Measurements from ENCODE around the gene NVL. TPM values are rescaled to one million over a fixed set of nuclear protein-coding genes. Genes with fewer than 3 reads are reported as not detected.

The NVL gene
- total RNA-seq, 1 donor from 2014 or later = 36.2 TPM

- Mint-ChIP-seq H3K4me1 (ENCODE audit: low read depth, unreplicated experiment) (no peaks in the 10 kb centered on the region), H3K27me3 (ENCODE audit: low read depth, unreplicated experiment) (no peaks in the 10 kb centered on the region), H3K9me3 (ENCODE audit: unreplicated experiment) (no peaks in the 10 kb centered on the region), H3K36me3 (ENCODE audit: low read depth, unreplicated experiment) (peaks cover 12% of the 10 kb centered on the region), H3K27ac (ENCODE audit: unreplicated experiment) (no peak overlapping the region), H3K4me3 (ENCODE audit: unreplicated experiment) (no peak overlapping the region)
- Histone ChIP-seq H2AFZ (ENCODE audit: low read depth, low read length) (no peak overlapping the region), H3K79me2 (ENCODE audit: insufficient read depth, low read length) (no peaks in the 10 kb centered on the region), H3K36me3 (ENCODE audit: insufficient read depth, low read length) (peaks cover 43% of the 10 kb centered on the region), H3K4me2 (ENCODE audit: low read length) (no peak overlapping the region), H3K4me1 (ENCODE audit: insufficient read depth, low read length) (no peaks in the 10 kb centered on the region), H4K20me1 (ENCODE audit: insufficient read depth, low read length) (no peaks in the 10 kb centered on the region), H3K4me3 (ENCODE audit: insufficient read depth, low read depth, low read length) (no peak overlapping the region), H3K9me3 (ENCODE audit: insufficient read depth, low read depth, low read length) (no peaks in the 10 kb centered on the region), H3K27ac (ENCODE audit: low read depth, low read length) (no peak overlapping the region), H3K27me3 (ENCODE audit: insufficient read depth, low read length) (no peaks in the 10 kb centered on the region), H3K9ac (ENCODE audit: low read length) (no peak overlapping the region)
- FAIRE-seq (no peak), DNase-seq (ENCODE audit: low read depth) (no peak)
- no peak for TF ChIP-seq CTCF (IDR thresholded peaks at IDR 0.05; ENCODE audit: insufficient read depth, low read depth, low read length)
- no peak for TF ChIP-seq EZH2 (IDR thresholded peaks at IDR 0.05; ENCODE audit: insufficient read depth, low read length)
Measured at GRCh38 chr1:224287714-224288113, 42.3 kb downstream of the NVL start.

- H3K36me3 ChIP-seq (ENCODE audit: insufficient read depth, low read length) = peaks cover 41% of the 10 kb centered on the region
- TF ChIP-seq EZH2 (IDR thresholded peaks at IDR 0.05; ENCODE audit: insufficient read depth, low read length) (no peak), CTCF (IDR thresholded peaks at IDR 0.05; ENCODE audit: insufficient read depth, low read depth, low read length) (no peak)
- DNase-seq (ENCODE audit: low read depth) (no peak), FAIRE-seq (no peak)
- no peak overlapping the region for H3K4me2 ChIP-seq (ENCODE audit: low read length)
- H3K27me3 ChIP-seq (ENCODE audit: insufficient read depth, low read length) = no peaks in the 10 kb centered on the region
- H2AFZ ChIP-seq (ENCODE audit: low read depth, low read length) = no peak overlapping the region
- no peak overlapping the region for H3K4me3 ChIP-seq (ENCODE audit: insufficient read depth, low read depth, low read length)
- H3K36me3 Mint-ChIP-seq (ENCODE audit: low read depth, unreplicated experiment) = peaks cover 9% of the 10 kb centered on the region
- no peak overlapping the region for H3K27ac ChIP-seq (ENCODE audit: low read depth, low read length)
- H3K27me3 Mint-ChIP-seq (ENCODE audit: low read depth, unreplicated experiment) = no peaks in the 10 kb centered on the region
- H3K79me2 ChIP-seq (ENCODE audit: insufficient read depth, low read length) = no peaks in the 10 kb centered on the region
- H4K20me1 ChIP-seq (ENCODE audit: insufficient read depth, low read length) = no peaks in the 10 kb centered on the region
- no peaks in the 10 kb centered on the region for H3K4me1 Mint-ChIP-seq (ENCODE audit: low read depth, unreplicated experiment)
- H3K4me3 Mint-ChIP-seq (ENCODE audit: unreplicated experiment) = no peak overlapping the region
- no peaks in the 10 kb centered on the region for H3K9me3 ChIP-seq (ENCODE audit: insufficient read depth, low read depth, low read length)
- no peaks in the 10 kb centered on the region for H3K4me1 ChIP-seq (ENCODE audit: insufficient read depth, low read length)
- H3K9me3 Mint-ChIP-seq (ENCODE audit: unreplicated experiment) = no peaks in the 10 kb centered on the region
- no peak overlapping the region for H3K9ac ChIP-seq (ENCODE audit: low read length)
- H3K27ac Mint-ChIP-seq (ENCODE audit: unreplicated experiment) = no peak overlapping the region
Measured at GRCh38 chr1:224282140-224282539, 47.8 kb downstream of the NVL start.

- FAIRE-seq = no peak
- Mint-ChIP-seq H3K4me1 (ENCODE audit: low read depth, unreplicated experiment) (no peaks in the 10 kb centered on the region), H3K27ac (ENCODE audit: unreplicated experiment) (no peak overlapping the region), H3K36me3 (ENCODE audit: low read depth, unreplicated experiment) (no peaks in the 10 kb centered on the region), H3K9me3 (ENCODE audit: unreplicated experiment) (no peaks in the 10 kb centered on the region), H3K27me3 (ENCODE audit: low read depth, unreplicated experiment) (no peaks in the 10 kb centered on the region), H3K4me3 (ENCODE audit: unreplicated experiment) (no peak overlapping the region)
- Histone ChIP-seq H3K9me3 (ENCODE audit: insufficient read depth, low read depth, low read length) (no peaks in the 10 kb centered on the region), H2AFZ (ENCODE audit: low read depth, low read length) (no peak overlapping the region), H3K27me3 (ENCODE audit: insufficient read depth, low read length) (no peaks in the 10 kb centered on the region), H3K4me2 (ENCODE audit: low read length) (no peak overlapping the region), H3K36me3 (ENCODE audit: insufficient read depth, low read length) (peaks cover 30% of the 10 kb centered on the region), H3K79me2 (ENCODE audit: insufficient read depth, low read length) (no peaks in the 10 kb centered on the region), H3K27ac (ENCODE audit: low read depth, low read length) (no peak overlapping the region), H4K20me1 (ENCODE audit: insufficient read depth, low read length) (peaks cover 4% of the 10 kb centered on the region), H3K4me3 (ENCODE audit: insufficient read depth, low read depth, low read length) (no peak overlapping the region), H3K9ac (ENCODE audit: low read length) (no peak overlapping the region), H3K4me1 (ENCODE audit: insufficient read depth, low read length) (no peaks in the 10 kb centered on the region)
- no peak for DNase-seq (ENCODE audit: low read depth)
- TF ChIP-seq CTCF (IDR thresholded peaks at IDR 0.05; ENCODE audit: insufficient read depth, low read depth, low read length) (no peak), EZH2 (IDR thresholded peaks at IDR 0.05; ENCODE audit: insufficient read depth, low read length) (no peak)
Measured at GRCh38 chr1:224276771-224277487, 53.0 kb downstream of the NVL start.

All from astrocyte (in vitro differentiated cells and primary cell).